ENCODE results near the gene DNAAF8.

DNA sequence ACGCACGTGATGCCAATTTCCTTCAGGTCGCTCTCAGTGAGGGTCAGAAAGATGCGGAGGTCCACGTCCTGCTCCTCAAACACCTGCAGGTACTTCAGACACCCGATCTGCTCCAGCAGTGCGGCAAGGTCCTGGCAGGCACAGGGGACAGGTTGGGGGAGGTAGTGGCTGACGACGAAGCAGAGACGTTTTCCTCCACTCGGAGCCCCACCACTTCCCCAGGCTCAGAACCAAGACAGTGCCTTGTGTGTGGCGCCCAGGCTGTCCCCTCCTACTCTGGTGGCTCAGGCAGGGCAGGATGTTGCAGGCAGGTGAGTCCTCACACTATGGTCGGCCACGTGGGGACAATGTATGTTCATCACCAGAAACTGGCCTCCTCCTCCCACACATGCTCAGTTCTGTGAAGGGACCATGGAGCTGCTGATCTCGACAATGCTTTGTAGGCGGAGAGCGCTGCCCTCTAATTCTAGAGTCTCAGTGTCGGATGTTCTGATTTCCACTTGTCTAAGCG, 35.2 kb upstream of the DNAAF8 start:
- TF ChIP-seq YY1 (IDR thresholded peaks at IDR 0.05; ENCODE audit: low read depth) (no peak), RXRA (IDR thresholded peaks at IDR 0.05; ENCODE audit: borderline replicate concordance, low read depth) (no peak), POLR2AphosphoS5 (IDR thresholded peaks at IDR 0.05; ENCODE audit: low read depth, low read length) (no peak), TAF1 (IDR thresholded peaks at IDR 0.05; ENCODE audit: borderline replicate concordance, low read depth, low read length) (no peak), MXI1 (IDR thresholded peaks at IDR 0.05; ENCODE audit: low read depth, low read length) (no peak), RFX5 (IDR thresholded peaks at IDR 0.05; ENCODE audit: low read length) (no peak), PBX3 (IDR thresholded peaks at IDR 0.05) (no peak), EP300 (IDR thresholded peaks at IDR 0.05; ENCODE audit: borderline replicate concordance in 1 of 2, low read depth in 1 of 2, low read length in 1 of 2) (no peak), FOXM1 (IDR thresholded peaks at IDR 0.05; ENCODE audit: low read depth) (no peak)
- TF ChIP-seq, protein P1, sequence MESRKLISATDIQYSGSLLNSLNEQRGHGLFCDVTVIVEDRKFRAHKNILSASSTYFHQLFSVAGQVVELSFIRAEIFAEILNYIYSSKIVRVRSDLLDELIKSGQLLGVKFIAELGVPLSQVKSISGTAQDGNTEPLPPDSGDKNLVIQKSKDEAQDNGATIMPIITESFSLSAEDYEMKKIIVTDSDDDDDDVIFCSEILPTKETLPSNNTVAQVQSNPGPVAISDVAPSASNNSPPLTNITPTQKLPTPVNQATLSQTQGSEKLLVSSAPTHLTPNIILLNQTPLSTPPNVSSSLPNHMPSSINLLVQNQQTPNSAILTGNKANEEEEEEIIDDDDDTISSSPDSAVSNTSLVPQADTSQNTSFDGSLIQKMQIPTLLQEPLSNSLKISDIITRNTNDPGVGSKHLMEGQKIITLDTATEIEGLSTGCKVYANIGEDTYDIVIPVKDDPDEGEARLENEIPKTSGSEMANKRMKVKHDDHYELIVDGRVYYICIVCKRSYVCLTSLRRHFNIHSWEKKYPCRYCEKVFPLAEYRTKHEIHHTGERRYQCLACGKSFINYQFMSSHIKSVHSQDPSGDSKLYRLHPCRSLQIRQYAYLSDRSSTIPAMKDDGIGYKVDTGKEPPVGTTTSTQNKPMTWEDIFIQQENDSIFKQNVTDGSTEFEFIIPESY (IDR thresholded peaks at IDR 0.05; ENCODE audit: borderline replicate concordance, low read depth): no peak
- TF ChIP-seq, protein P2, sequence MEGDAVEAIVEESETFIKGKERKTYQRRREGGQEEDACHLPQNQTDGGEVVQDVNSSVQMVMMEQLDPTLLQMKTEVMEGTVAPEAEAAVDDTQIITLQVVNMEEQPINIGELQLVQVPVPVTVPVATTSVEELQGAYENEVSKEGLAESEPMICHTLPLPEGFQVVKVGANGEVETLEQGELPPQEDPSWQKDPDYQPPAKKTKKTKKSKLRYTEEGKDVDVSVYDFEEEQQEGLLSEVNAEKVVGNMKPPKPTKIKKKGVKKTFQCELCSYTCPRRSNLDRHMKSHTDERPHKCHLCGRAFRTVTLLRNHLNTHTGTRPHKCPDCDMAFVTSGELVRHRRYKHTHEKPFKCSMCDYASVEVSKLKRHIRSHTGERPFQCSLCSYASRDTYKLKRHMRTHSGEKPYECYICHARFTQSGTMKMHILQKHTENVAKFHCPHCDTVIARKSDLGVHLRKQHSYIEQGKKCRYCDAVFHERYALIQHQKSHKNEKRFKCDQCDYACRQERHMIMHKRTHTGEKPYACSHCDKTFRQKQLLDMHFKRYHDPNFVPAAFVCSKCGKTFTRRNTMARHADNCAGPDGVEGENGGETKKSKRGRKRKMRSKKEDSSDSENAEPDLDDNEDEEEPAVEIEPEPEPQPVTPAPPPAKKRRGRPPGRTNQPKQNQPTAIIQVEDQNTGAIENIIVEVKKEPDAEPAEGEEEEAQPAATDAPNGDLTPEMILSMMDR (IDR thresholded peaks at IDR 0.05): no peak

All from SK-N-SH (cell line).